Heart left ventricle (tissue), 16 donors: Measurements from ENCODE around the gene SKIC8. TPM values are rescaled to one million over a fixed set of nuclear protein-coding genes. Genes with fewer than 3 reads are reported as not detected.
A peak's percentile ranks its signal among the peaks of the same experiment; 100 is the strongest.

Experiments
- ATAC-seq, 4 donors: fragments of 200-7000 bp; cut with Tn5 transposase; one replicate each; pipeline ENCODE4 v1.9.1; 2020 to 2022; ENCODE audit warnings: moderate library complexity in 4 of 4, mild to moderate bottlenecking in 3 of 4, moderate number of reproducible peaks in 1 of 4
- DNase-seq, 5 donors: peaks; one replicate each; pipeline ENCODE4 v3.0.0-alpha.2; 2020
- H3K27ac ChIP-seq, 12 donors: fragments of 200-600 bp; sonication (generic) in 4 of 12; one replicate each; pipeline versions ENCODE4 v1.5.0 to v1.8.0; 2016 to 2022; ENCODE audit warnings: mild to moderate bottlenecking in 2 of 12
- H3K27me3 ChIP-seq, 9 donors: fragments of 200-600 bp; sonication (generic) in 2 of 9; one replicate each; pipeline versions ENCODE4 v1.5.1 to v1.8.0; 2016 to 2022; ENCODE audit warnings: mild to moderate bottlenecking in 3 of 9
- H3K36me3 ChIP-seq, 9 donors: fragments of 200-600 bp; sonication (generic) in 2 of 9; one replicate each; pipeline versions ENCODE4 v1.5.0 to v1.8.0; 2018 to 2022; ENCODE audit warnings: mild to moderate bottlenecking in 2 of 9
- H3K4me1 ChIP-seq, 12 donors: fragments of 200-600 bp; sonication (generic) in 4 of 12; one replicate each; pipeline versions ENCODE4 v1.5.0 to v1.8.0; 2016 to 2022; ENCODE audit warnings: mild to moderate bottlenecking in 3 of 12
- H3K4me3 ChIP-seq, 12 donors: fragments of 200-600 bp; sonication (generic) in 4 of 12; one replicate each; pipeline versions ENCODE4 v1.5.0 to v1.8.0; 2017 to 2022; ENCODE audit warnings: mild to moderate bottlenecking in 9 of 12, moderate library complexity in 4 of 12
- H3K9me3 ChIP-seq, 12 donors: fragments of 200-600 bp; sonication (generic) in 4 of 12; one replicate each; pipeline versions ENCODE4 v1.5.0 to v1.8.0; 2016 to 2022; ENCODE audit warnings: mild to moderate bottlenecking in 1 of 12
- CTCF ChIP-seq, 12 donors: fragments of 200-600 bp; sonication (generic) in 4 of 12; IDR thresholded peaks; one replicate each; pipeline versions ENCODE4 v1.5.0 to v1.8.0; 2018 to 2022; ENCODE audit warnings: antibody characterized with exemption in 12 of 12, mild to moderate bottlenecking in 5 of 12
- POLR2A ChIP-seq, 2 donors: fragments of 450-650 bp; IDR thresholded peaks; one replicate each; pipeline ENCODE4 v1.6.1; 2017; ENCODE audit warnings: antibody characterized with exemption in 2 of 2, mild to moderate bottlenecking in 2 of 2, moderate library complexity in 2 of 2
- WGBS, 4 donors: extraction: QIAGEN DNeasy Blood & Tissue Kit in 2 of 4; methylation state at CpG; one replicate each; pipeline versions ENCODE4 v1.1.5 to v1.1.7; 2013 to 2018; 5-methylcytosine and 5-hydroxymethylcytosine counted together
- intact Hi-C, 10 donors: fragments of 100-400 bp; cut with DNase I; formaldehyde crosslinking; loops; one replicate each; pipeline versions ENCODE4 v1.11.1 to v1.14.2; 2022
- polyA plus RNA-seq, 2 donors: library from polyadenylated mRNA; stranded (reverse); fragments of 200-250 nt; gene quantifications; one replicate each; pipeline ENCODE4 v1.2.3, GENCODE V29; 2013
- total RNA-seq, 9 donors: library from RNA; depleted of rRNA in 2 of 9; stranded (reverse); fragments of >200 nt in 2 of 9; fragmentation: NEBNext Ultra II Directional in 3 of 9; extraction: Animal tissue kit (Norgen Biotek cat#: 25700) in 3 of 9; gene quantifications; one replicate each; pipeline versions ENCODE4 v1.1.0 to v1.2.4, GENCODE V29; 2016 to 2023
- donor health status: ischemic (EF 13 %, LVEDD 7.1; RV severe dilation, severe dysfunction).
- donor health status: healthy with polysubstance abuse.
- donor health status: DM: no; HTN: yes; CAD: no.
- donor health status: DM: no; HTN: no; CAD: no.
- donor health status: ischemic (EF 25% LVEDD 6.9; RV normal size, moderate dysfunction).
- donor health status: ischemic (EF 25% LVEDD 5.7; RV mildly dilated, moderate dysfunction).
- donor health status: healthy.
- donor health status: DM: yes; HTN: yes; CAD: no.
- donor health status: ischemic (EF 35%, LVEDD 5.7; RV mildly dilated, moderate dysfunction).
- donor health status: nonischemic (EF 11% LVEDD 7.7; RV severe dilation, severe dysfunction).
- donor health status: DM: yes; HTN: yes; CAD: no.
- donor health status: PGD.
- donor health status: ischemic (EF 29% LVEDD 5.4; RV normal size, mild dysfunction).
- donor health status: nonischemic (EF 23%, LVEDD 6.1; RV moderate dilation, normal function).

Gene SKIC8
- total and polyA plus RNA-seq, 11 donors, result 20.8 to 50.2 (median 28.2) TPM

GRCh38 chr15:78315686-78316282 lies 16.4 kb upstream of the SKIC8 start:
- H3K36me3 ChIP-seq, result no peaks in the 10 kb centered on the region
- WGBS, 4 donors, result 75 to 86% (median 78%) methylated on average over 6 to 7 of the region's 7 CpGs
- DNase-seq (peak in 1 of 5 donors; percentile 12), ATAC-seq (no peak)
- TF ChIP-seq POLR2A (IDR thresholded peaks at IDR 0.05), result no peak
- no peak for TF ChIP-seq CTCF (IDR thresholded peaks at IDR 0.05)
- intact Hi-C loops, result loop anchor here in 1 of 10 donors (10.0 kb wide), 1 partner anchor 169 kb away; no protein-coding TSS in a partner anchor
- no peak overlapping the region for H3K27ac ChIP-seq
- H3K4me3 ChIP-seq, result no peak overlapping the region
- H3K9me3 ChIP-seq, result no peaks in the 10 kb centered on the region
- H3K4me1 ChIP-seq, result no peaks in the 10 kb centered on the region
- H3K27me3 ChIP-seq, result peaks cover 0 to 5% (median 0%) of the 10 kb centered on the region in 9 donors

GRCh38 chr15:78314181-78314581 lies 14.8 kb upstream of the SKIC8 start:
- H3K9me3 ChIP-seq, result no peaks in the 10 kb centered on the region
- no peak overlapping the region for H3K4me3 ChIP-seq
- H3K36me3 ChIP-seq, result no peaks in the 10 kb centered on the region
- intact Hi-C loops, result loop anchor here in 2 of 10 donors (5.0 to 10.0 kb wide), 2 partner anchors 108 to 171 kb away; no protein-coding TSS in a partner anchor
- H3K4me1 ChIP-seq, result no peaks in the 10 kb centered on the region
- 68 to 84% (median 73%) methylated on average over 7 of the region's 7 CpGs for WGBS, 4 donors
- ATAC-seq (no peak), DNase-seq (peak in 1 of 5 donors; percentile 5)
- H3K27ac ChIP-seq, result no peak overlapping the region
- peaks cover 0 to 7% (median 0%) of the 10 kb centered on the region in 9 donors for H3K27me3 ChIP-seq
- TF ChIP-seq POLR2A (IDR thresholded peaks at IDR 0.05) (no peak), CTCF (IDR thresholded peaks at IDR 0.05) (no peak)

GRCh38 chr15:78313383-78313782 lies 14.0 kb upstream of the SKIC8 start:
- Histone ChIP-seq H3K27me3 (peaks cover 0 to 7% (median 0%) of the 10 kb centered on the region in 9 donors), H3K27ac (no peak overlapping the region), H3K36me3 (no peaks in the 10 kb centered on the region), H3K4me3 (no peak overlapping the region), H3K9me3 (no peaks in the 10 kb centered on the region), H3K4me1 (peaks cover 0 to 4% (median 0%) of the 10 kb centered on the region in 12 donors)
- intact Hi-C loops, result loop anchor here in 2 of 10 donors (5.0 to 10.0 kb wide), 2 partner anchors 109 to 171 kb away; no protein-coding TSS in a partner anchor
- 73 to 81% (median 77%) methylated on average over 7 to 8 of the region's 8 CpGs for WGBS, 4 donors
- DNase-seq, result peak in 1 of 5 donors; percentile 4
- ATAC-seq, result no peak
- no peak for TF ChIP-seq POLR2A (IDR thresholded peaks at IDR 0.05)
- TF ChIP-seq CTCF (IDR thresholded peaks at IDR 0.05), result no peak

DNA sequence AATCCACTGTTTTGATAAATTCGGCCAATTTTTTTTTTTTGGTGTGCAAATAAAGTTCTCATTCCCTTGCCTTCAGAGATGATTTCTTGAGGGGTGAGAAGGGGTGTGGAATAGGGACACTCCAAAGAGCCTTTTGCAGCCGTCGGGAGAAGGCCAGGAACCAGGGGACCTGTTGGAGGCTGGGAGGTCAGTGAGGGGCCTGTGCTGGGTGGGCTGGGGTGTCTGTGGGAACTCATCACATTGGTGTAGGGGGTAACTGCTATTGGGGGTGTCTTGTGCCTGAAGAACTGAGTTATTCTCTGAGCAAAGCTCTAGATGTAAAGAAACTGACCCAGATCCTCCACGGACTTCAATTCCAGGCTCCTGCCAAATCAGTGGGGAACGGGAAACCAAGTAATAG lies 13.5 kb upstream of the SKIC8 start:
- H3K4me3 ChIP-seq, result no peak overlapping the region
- 77 to 89% (median 85%) methylated on average over 5 of the region's 5 CpGs for WGBS, 4 donors
- ATAC-seq (no peak), DNase-seq (peak in 1 of 5 donors; percentile 18)
- no peaks in the 10 kb centered on the region for H3K36me3 ChIP-seq
- H3K9me3 ChIP-seq, result no peaks in the 10 kb centered on the region
- H3K27me3 ChIP-seq, result peaks cover 0 to 7% (median 0%) of the 10 kb centered on the region in 9 donors
- H3K27ac ChIP-seq, result no peak overlapping the region
- no peak for TF ChIP-seq POLR2A (IDR thresholded peaks at IDR 0.05)
- TF ChIP-seq CTCF (IDR thresholded peaks at IDR 0.05), result no peak
- H3K4me1 ChIP-seq, result peaks cover 0 to 8% (median 0%) of the 10 kb centered on the region in 12 donors
- intact Hi-C loops, result loop anchor here in 2 of 10 donors (5.0 to 10.0 kb wide), 2 partner anchors 109 to 172 kb away; no protein-coding TSS in a partner anchor
